ENCODE measurements around the gene GATD1. TPM values are rescaled to one million over a fixed set of nuclear protein-coding genes. Genes with fewer than 3 reads are reported as not detected.
A peak's percentile ranks its signal among the peaks of the same experiment; 100 is the strongest.

The GATD1 gene
- total RNA-seq, 1 experiment from 2014 or later: 67.7 TPM

DNA sequence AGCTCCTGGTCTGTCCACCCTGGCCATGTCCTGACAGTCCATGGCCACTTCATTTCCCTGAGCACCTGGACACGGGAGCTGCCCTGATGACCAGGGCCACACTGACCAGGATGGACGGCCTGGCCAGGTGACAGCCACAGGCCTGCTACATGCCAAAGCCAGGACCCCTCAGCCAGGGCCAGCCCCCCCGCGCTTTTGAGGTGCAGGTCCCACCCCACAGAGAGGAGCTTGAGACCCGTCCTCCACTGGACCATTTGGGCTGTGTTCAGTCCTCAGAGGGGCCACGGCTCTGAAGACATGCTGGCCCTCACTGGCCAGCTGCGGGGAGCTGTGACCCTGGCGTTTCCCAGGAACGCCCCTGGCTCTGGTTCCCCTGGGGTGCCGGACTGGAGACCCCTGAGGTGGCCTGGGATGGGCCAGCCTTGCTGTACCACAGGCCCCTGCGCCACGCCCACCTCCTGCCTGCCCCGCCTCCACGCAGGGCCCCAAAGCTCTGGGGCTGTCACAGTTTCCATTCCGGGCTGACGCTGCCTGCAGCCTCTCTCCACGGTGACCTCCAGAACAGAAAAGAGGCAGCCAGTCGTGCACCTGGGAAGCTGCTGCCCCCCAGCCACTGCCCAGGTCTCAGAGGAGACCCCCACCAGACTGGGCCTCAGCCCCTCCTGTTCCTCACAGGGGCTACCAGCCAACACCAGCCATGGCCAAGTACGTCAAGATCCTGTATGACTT, 53.1 kb downstream of the GATD1 start:
- no peaks in the 10 kb centered on the region for H3K9me3 Mint-ChIP-seq (ENCODE audit: unreplicated experiment)
- CTCF ChIA-PET: interaction anchor here (0.6 to 3.6 kb wide), 7 partner anchors 12 to 72 kb away, joined by 3 to 18 read pairs (median 5); partner anchors contain the start of genes DEAF1 and TMEM80

DNA sequence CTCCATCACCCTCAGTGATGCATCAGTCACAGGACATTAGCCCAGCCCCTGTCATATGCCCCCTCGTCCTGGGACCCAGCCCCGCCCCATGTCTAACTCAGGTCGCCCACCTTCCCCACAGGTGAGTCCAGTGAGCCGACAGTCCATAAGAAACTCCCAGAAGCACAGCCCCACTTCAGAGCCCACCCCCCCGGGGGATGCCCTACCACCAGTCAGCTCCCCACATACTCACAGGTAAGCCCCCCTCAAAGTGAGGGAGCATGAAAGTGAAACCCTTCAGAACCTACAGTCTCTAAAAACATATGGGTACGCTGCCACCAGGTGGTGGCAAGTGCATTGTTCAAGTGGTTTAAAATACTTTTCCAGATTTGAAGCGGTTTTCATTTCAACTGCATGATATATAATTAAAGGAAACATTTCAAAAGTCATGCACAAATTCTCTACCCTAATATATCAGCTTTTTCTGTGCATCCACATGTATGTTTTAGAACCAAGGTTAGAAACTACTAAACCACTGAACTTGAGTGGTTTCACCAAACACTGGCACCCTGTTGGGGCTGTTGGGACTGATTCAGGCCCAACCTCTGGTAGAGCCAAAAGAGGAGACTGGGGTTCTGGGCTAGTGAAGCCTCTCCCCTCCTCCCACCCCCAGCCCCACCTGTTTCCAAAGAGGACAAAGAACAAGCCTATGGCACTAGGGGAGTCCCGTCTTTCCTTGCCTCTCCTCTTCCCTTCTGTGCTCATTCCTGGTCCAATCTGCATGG, 54.0 kb downstream of the GATD1 start:
- POLR2A ChIA-PET: interaction anchor here (0.6 to 1.4 kb wide), 3 partner anchors 22 to 28 kb away, joined by 3 to 4 read pairs (median 3); partner anchors contain the start of genes DEAF1 and TMEM80

More for the DNA sequence above, 53.1 kb downstream of the GATD1 start:
- H3K4me1 Mint-ChIP-seq (ENCODE audit: insufficient read depth, unreplicated experiment): peaks cover 6% of the 10 kb centered on the region
- POLR2A ChIA-PET: interaction anchor here (0.6 to 1.3 kb wide), 4 partner anchors 17 to 29 kb away, joined by 3 to 5 read pairs (median 4); partner anchors contain the start of genes DEAF1 and TMEM80
- no peak overlapping the region for H3K27ac Mint-ChIP-seq (ENCODE audit: low read depth, unreplicated experiment)
- no peaks in the 10 kb centered on the region for H3K27me3 Mint-ChIP-seq (ENCODE audit: insufficient read depth, unreplicated experiment)
- no peak overlapping the region for H3K4me3 Mint-ChIP-seq (ENCODE audit: unreplicated experiment)
- intact Hi-C loops (cut with micrococcal nuclease): loop anchor here (10.0 kb wide), 1 partner anchor 159 kb away; the partner anchor contains the start of genes LMNTD2 and RASSF7
- no peak for DNase-seq (ENCODE audit: unreplicated experiment)
- TF ChIP-seq, protein P1, sequence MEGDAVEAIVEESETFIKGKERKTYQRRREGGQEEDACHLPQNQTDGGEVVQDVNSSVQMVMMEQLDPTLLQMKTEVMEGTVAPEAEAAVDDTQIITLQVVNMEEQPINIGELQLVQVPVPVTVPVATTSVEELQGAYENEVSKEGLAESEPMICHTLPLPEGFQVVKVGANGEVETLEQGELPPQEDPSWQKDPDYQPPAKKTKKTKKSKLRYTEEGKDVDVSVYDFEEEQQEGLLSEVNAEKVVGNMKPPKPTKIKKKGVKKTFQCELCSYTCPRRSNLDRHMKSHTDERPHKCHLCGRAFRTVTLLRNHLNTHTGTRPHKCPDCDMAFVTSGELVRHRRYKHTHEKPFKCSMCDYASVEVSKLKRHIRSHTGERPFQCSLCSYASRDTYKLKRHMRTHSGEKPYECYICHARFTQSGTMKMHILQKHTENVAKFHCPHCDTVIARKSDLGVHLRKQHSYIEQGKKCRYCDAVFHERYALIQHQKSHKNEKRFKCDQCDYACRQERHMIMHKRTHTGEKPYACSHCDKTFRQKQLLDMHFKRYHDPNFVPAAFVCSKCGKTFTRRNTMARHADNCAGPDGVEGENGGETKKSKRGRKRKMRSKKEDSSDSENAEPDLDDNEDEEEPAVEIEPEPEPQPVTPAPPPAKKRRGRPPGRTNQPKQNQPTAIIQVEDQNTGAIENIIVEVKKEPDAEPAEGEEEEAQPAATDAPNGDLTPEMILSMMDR (IDR thresholded peaks at IDR 0.05; ENCODE audit: unreplicated experiment): no peak
- BruUV-seq (replicated peaks): no TSS peak
- peaks cover 49% of the 10 kb centered on the region for H3K36me3 Mint-ChIP-seq (ENCODE audit: insufficient read depth, unreplicated experiment)

DNA sequence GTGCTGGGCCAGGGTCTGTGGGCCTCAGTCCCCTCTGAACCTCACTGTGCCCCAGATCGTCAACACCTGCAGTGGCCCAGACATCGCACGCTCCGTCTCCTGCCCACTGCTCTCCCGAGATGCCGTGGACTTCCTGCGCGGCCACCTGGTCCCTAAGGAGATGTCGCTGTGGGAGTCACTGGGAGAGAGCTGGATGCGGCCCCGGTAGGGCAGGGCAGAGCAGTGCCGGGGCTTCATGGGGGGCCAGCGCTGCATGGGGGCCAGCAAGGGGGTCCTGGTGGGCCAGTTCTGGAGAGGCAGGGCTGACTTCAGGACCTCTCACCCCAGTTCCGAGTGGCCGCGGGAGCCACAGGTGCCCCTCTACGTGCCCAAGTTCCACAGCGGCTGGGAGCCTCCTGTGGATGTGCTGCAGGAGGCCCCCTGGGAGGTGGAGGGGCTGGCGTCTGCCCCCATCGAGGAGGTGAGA, 54.9 kb downstream of the GATD1 start:
- BruUV-seq (replicated peaks): no TSS peak
- H3K9me3 Mint-ChIP-seq (ENCODE audit: unreplicated experiment): no peaks in the 10 kb centered on the region
- TF ChIP-seq, protein P1 (IDR thresholded peaks at IDR 0.05; ENCODE audit: unreplicated experiment): no peak
- POLR2A ChIA-PET: interaction anchor here (1.4 kb wide), 1 partner anchor 27 kb away, joined by 3 read pairs; the partner anchor contains the start of genes DEAF1 and TMEM80
- peaks cover 60% of the 10 kb centered on the region for H3K36me3 Mint-ChIP-seq (ENCODE audit: insufficient read depth, unreplicated experiment)
- no peak overlapping the region for H3K27ac Mint-ChIP-seq (ENCODE audit: low read depth, unreplicated experiment)
- no peak overlapping the region for H3K4me3 Mint-ChIP-seq (ENCODE audit: unreplicated experiment)
- CTCF ChIA-PET: interaction anchor here (0.6 to 3.6 kb wide), 6 partner anchors 15 to 60 kb away, joined by 3 to 18 read pairs (median 3); partner anchors contain the start of genes DEAF1 and TMEM80
- intact Hi-C loops (cut with micrococcal nuclease): loop anchor here (10.0 kb wide), 1 partner anchor 158 kb away; the partner anchor contains the start of genes LMNTD2 and RASSF7
- no peak for DNase-seq (ENCODE audit: unreplicated experiment)
- no peaks in the 10 kb centered on the region for H3K27me3 Mint-ChIP-seq (ENCODE audit: insufficient read depth, unreplicated experiment)
- H3K4me1 Mint-ChIP-seq (ENCODE audit: insufficient read depth, unreplicated experiment): peaks cover 6% of the 10 kb centered on the region

More for the DNA sequence above, 54.0 kb downstream of the GATD1 start:
- H3K27me3 Mint-ChIP-seq (ENCODE audit: insufficient read depth, unreplicated experiment): no peaks in the 10 kb centered on the region
- no TSS peak for BruUV-seq (replicated peaks)
- TF ChIP-seq, protein P1 (IDR thresholded peaks at IDR 0.05; ENCODE audit: unreplicated experiment): peak; percentile 67
- CTCF ChIA-PET: interaction anchor here (0.6 to 3.6 kb wide), 10 partner anchors 14 to 69 kb away, joined by 3 to 18 read pairs (median 4); partner anchors contain the start of genes DEAF1 and TMEM80
- H3K36me3 Mint-ChIP-seq (ENCODE audit: insufficient read depth, unreplicated experiment): peaks cover 53% of the 10 kb centered on the region
- H3K9me3 Mint-ChIP-seq (ENCODE audit: unreplicated experiment): no peaks in the 10 kb centered on the region
- peaks cover 6% of the 10 kb centered on the region for H3K4me1 Mint-ChIP-seq (ENCODE audit: insufficient read depth, unreplicated experiment)
- intact Hi-C loops (cut with micrococcal nuclease): loop anchor here (1.0 to 10.0 kb wide), 3 partner anchors 27 to 159 kb away; partner anchors contain the start of genes LMNTD2 and RASSF7
- H3K27ac Mint-ChIP-seq (ENCODE audit: low read depth, unreplicated experiment): no peak overlapping the region
- peak; percentile 60 for DNase-seq (ENCODE audit: unreplicated experiment)
- H3K4me3 Mint-ChIP-seq (ENCODE audit: unreplicated experiment): no peak overlapping the region
